Psoas muscle (tissue), 8 donors: ENCODE measurements around the gene DGKB. TPM values are rescaled to one million over a fixed set of nuclear protein-coding genes. Genes with fewer than 3 reads are reported as not detected.

Experiments
- ATAC-seq, 4 donors: fragments of 200-7000 bp; cut with Tn5 transposase; one replicate each; pipeline ENCODE4 v1.9.1; 2020; ENCODE audit warnings: moderate library complexity in 3 of 4, mild to moderate bottlenecking in 2 of 4
- DNase-seq, 2 donors: peaks; one replicate each; pipeline ENCODE4 v3.0.0-alpha.2; 2020
- H3K27ac ChIP-seq: fragments of 200-600 bp; one replicate; pipeline ENCODE4 v1.8.0; 2022
- H3K27me3 ChIP-seq, 3 donors: fragments of 200-600 bp in 1 of 3; one replicate each; pipeline versions ENCODE4 v1.6.1 to v1.8.0; 2013 to 2022; ENCODE audit warnings: low read length in 2 of 3, mild to moderate bottlenecking in 2 of 3, moderate library complexity in 1 of 3; ENCODE audit not compliant: insufficient read depth in 3 of 3
- H3K36me3 ChIP-seq, 2 donors: fragments of 200-600 bp in 1 of 2; one replicate each; pipeline versions ENCODE4 v1.6.1 to v1.8.0; 2013 to 2022; ENCODE audit warnings: low read depth in 1 of 2, mild to moderate bottlenecking in 1 of 2, moderate library complexity in 1 of 2; ENCODE audit not compliant: insufficient read depth in 1 of 2
- H3K4me1 ChIP-seq: fragments of 200-600 bp; one replicate; pipeline ENCODE4 v1.8.0; 2022
- H3K4me3 ChIP-seq: fragments of 200-600 bp; one replicate; pipeline ENCODE4 v1.8.0; 2022; ENCODE audit warnings: mild to moderate bottlenecking
- H3K9me3 ChIP-seq: fragments of 200-600 bp; one replicate; pipeline ENCODE4 v1.8.0; 2022
- WGBS, 3 donors: extraction: QIAGEN DNeasy Blood & Tissue Kit; methylation state at CpG; one replicate each; pipeline versions ENCODE4 v1.1.6 to v1.1.7; 2013; 5-methylcytosine and 5-hydroxymethylcytosine counted together
- intact Hi-C, 2 donors: fragments of 100-400 bp; cut with DNase I; formaldehyde crosslinking; loops; one replicate each; pipeline versions ENCODE4 v1.11.0 to v1.14.2; 2022
- polyA plus RNA-seq, 3 donors: library from polyadenylated mRNA; stranded (reverse); fragments of 200-250 nt; gene quantifications; one replicate each; pipeline ENCODE4 v1.2.3, GENCODE V29; 2013
- total RNA-seq, 4 donors: library from RNA; stranded (reverse); fragmentation: NEBNext Ultra II Directional in 2 of 4; extraction: Animal tissue kit (Norgen Biotek cat#: 25700) in 2 of 4; gene quantifications; one replicate each; pipeline versions ENCODE4 v1.2.1 to v1.2.4, GENCODE V29; 2021 to 2023
- TF ChIP-seq, protein P1 (sequence below): fragments of 200-600 bp; IDR thresholded peaks from one replicate; pipeline ENCODE4 v1.8.0; 2022; ENCODE audit warnings: antibody characterized with exemption
- donor health status: healthy with polysubstance abuse.
- donor health status: DM: no; HTN: no; CAD: no; lungs with moderate emphysema.
- donor health status: Bipolar disorder and iron deficiency.
- donor health status: healthy.
- donor health status: DM: yes; HTN: yes; CAD: no.
- donor health status: DM: no; HTN: no; CAD: no.
- donor health status: DM: no; HTN: no; CAD: no.
- donor health status: DM: yes; HTN: yes; CAD: no.

Gene DGKB
- total and polyA plus RNA-seq, 7 donors: 0.01 to 0.26 (median 0.04) TPM; not detected in 2

DNA sequence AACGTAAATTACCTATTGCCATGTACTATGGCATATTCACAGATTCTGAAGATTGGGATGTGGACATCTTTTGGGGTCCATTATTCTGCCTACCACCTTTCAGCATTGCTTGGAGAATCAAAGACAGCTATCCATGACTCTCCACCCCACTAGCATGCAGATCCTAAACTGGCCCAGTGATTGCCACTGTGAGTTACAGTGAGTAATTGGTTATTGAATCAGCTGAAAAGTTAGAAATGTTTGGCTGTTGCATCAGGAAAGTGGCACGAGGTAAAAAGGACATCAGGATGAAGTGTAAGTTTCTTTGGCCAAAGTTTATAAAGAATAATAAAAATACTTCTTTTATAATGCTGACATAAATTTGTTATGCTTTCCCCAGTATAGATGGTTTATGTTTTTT lies 764.9 kb downstream of the DGKB start:
- Histone ChIP-seq H3K27me3 (no peaks in the 10 kb centered on the region), H3K4me1 (no peaks in the 10 kb centered on the region), H3K27ac (no peak overlapping the region), H3K4me3 (no peak overlapping the region), H3K9me3 (no peaks in the 10 kb centered on the region), H3K36me3 (no peaks in the 10 kb centered on the region)
- TF ChIP-seq, protein P1, sequence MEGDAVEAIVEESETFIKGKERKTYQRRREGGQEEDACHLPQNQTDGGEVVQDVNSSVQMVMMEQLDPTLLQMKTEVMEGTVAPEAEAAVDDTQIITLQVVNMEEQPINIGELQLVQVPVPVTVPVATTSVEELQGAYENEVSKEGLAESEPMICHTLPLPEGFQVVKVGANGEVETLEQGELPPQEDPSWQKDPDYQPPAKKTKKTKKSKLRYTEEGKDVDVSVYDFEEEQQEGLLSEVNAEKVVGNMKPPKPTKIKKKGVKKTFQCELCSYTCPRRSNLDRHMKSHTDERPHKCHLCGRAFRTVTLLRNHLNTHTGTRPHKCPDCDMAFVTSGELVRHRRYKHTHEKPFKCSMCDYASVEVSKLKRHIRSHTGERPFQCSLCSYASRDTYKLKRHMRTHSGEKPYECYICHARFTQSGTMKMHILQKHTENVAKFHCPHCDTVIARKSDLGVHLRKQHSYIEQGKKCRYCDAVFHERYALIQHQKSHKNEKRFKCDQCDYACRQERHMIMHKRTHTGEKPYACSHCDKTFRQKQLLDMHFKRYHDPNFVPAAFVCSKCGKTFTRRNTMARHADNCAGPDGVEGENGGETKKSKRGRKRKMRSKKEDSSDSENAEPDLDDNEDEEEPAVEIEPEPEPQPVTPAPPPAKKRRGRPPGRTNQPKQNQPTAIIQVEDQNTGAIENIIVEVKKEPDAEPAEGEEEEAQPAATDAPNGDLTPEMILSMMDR: no peak
- WGBS, 3 donors: 71 to 76% (median 74%) methylated on average over 2 of the region's 2 CpGs
- ATAC-seq: no peak
- intact Hi-C loops: no loop called here
- DNase-seq: no peak

DNA sequence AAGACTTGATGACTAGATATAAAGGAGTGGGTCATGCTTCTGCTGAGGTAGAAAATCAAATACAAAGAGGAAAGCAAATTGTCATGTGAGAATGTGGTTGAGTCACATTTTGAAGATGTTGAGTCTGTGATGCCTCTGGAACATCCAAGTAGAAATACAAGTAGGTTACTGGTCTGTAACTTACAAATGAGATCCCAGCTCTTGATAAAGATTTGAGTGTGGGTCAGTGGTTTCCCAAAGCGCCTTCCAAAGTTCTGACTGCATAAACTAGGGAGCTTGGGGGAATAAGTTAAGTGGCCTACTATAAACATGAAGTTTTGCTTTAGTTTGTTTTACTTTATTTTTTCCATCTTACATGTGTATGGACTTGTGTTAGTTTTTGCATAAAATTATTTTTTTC lies 768.8 kb downstream of the DGKB start:
- H3K4me3 ChIP-seq: no peak overlapping the region
- 83 to 86% (median 83%) methylated on average over 1 of the region's 1 CpG for WGBS, 3 donors
- TF ChIP-seq, protein P1: no peak

DNA sequence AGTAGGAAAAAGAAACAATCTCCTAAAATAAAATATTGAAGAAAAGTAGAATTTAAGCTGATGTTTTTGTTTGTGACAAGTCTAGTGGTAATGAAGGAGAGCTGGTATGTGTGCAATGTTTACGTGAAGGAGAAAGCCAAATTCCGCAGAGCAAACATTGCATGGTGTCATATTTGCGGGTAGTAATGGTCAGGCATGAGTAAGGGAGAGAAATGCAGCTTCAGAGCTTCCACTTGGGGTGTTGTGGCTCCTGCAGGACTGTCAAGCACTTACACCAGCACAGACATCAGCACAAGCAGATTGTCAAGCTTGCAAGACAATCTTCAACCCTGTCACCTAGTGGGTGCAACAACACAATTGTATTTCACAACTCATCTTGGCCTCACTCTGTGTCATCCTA lies 776.6 kb downstream of the DGKB start:
- no peak for DNase-seq
- TF ChIP-seq, protein P1: no peak
- intact Hi-C loops: no loop called here
- Histone ChIP-seq H3K27ac (no peak overlapping the region), H3K9me3 (no peaks in the 10 kb centered on the region), H3K4me3 (no peak overlapping the region), H3K36me3 (no peaks in the 10 kb centered on the region), H3K27me3 (no peaks in the 10 kb centered on the region), H3K4me1 (no peaks in the 10 kb centered on the region)
- ATAC-seq: no peak
- WGBS, 3 donors: 88 to 91% (median 88%) methylated on average over 3 of the region's 3 CpGs

More for the DNA sequence above, 768.8 kb downstream of the DGKB start:
- no peaks in the 10 kb centered on the region for H3K9me3 ChIP-seq
- no peaks in the 10 kb centered on the region for H3K4me1 ChIP-seq
- no peaks in the 10 kb centered on the region for H3K27me3 ChIP-seq
- no peak for ATAC-seq
- DNase-seq: no peak
- H3K27ac ChIP-seq: no peak overlapping the region
- intact Hi-C loops: no loop called here
- no peaks in the 10 kb centered on the region for H3K36me3 ChIP-seq

DNA sequence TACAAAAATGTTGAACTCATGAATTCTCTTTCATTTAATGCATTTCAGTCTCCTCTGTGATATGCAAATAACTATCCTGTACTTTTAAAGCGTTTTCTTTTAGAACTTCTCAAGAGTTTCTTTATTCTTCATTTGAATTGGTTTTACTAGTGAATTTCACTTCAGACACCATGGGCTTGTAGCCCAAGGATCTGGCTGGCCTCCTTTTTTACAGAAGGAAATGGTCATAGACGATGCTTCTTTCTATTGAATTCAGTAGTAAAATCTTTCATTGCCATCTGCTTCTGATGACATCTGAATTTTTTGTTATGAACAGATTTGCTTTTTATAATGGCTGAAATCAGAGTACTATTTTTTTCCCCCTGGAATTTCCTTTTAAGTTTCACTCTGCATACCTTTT lies 777.8 kb downstream of the DGKB start:
- Histone ChIP-seq H3K4me1 (no peaks in the 10 kb centered on the region), H3K36me3 (no peaks in the 10 kb centered on the region), H3K27me3 (no peaks in the 10 kb centered on the region), H3K9me3 (no peaks in the 10 kb centered on the region), H3K27ac (no peak overlapping the region), H3K4me3 (no peak overlapping the region)
- ATAC-seq (no peak), DNase-seq (no peak)
- intact Hi-C loops: no loop called here
- WGBS, 3 donors: 60 to 68% (median 64%) methylated on average over 2 of the region's 2 CpGs
- TF ChIP-seq, protein P1: no peak

DNA sequence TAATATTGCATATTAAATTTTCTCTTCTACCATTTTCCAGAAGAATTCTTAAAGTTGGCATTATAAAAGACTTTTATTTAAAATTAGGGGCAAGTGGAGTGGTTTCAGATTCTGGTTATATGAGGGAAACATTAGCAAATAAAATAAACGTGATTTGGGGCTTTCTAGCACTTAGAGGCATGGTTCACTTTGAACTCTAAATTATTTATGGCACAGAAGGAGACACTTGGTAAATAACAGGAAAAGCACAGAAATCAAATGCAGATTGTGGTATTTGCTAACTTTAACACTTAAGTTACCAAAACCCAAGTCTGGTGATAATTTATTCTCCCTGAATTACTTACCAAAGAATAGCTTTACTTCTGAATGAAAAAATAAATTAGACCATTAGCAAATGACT lies 778.6 kb downstream of the DGKB start:
- Histone ChIP-seq H3K9me3 (no peaks in the 10 kb centered on the region), H3K4me1 (no peaks in the 10 kb centered on the region), H3K4me3 (no peak overlapping the region), H3K36me3 (no peaks in the 10 kb centered on the region), H3K27ac (no peak overlapping the region), H3K27me3 (no peaks in the 10 kb centered on the region)
- TF ChIP-seq, protein P1: no peak
- ATAC-seq (no peak), DNase-seq (no peak)
- intact Hi-C loops: no loop called here
- WGBS, 3 donors: 21 to 24% (median 23%) methylated on average over 1 of the region's 1 CpG
